CD4-positive, alpha-beta T cell treated with Interleukin-10 for 1 hour (primary cell): ENCODE measurements around the gene GPATCH1.
A peak's percentile ranks its signal among the peaks of the same experiment; 100 is the strongest.
"Not testable (repeated sequence)": the region's sequence is repeated elsewhere in the genome, so short reads cannot be mapped to it uniquely, and the experiment has no call there.

Experiments used
- DNase-seq: peaks from one replicate; pipeline ENCODE4 v3.0.0-alpha.2; 2020

GPATCH1 gene

GRCh38 chr19:33124207-33125098 is 43.5 kb downstream of the GPATCH1 start:
- DNase-seq = no peak

DNA sequence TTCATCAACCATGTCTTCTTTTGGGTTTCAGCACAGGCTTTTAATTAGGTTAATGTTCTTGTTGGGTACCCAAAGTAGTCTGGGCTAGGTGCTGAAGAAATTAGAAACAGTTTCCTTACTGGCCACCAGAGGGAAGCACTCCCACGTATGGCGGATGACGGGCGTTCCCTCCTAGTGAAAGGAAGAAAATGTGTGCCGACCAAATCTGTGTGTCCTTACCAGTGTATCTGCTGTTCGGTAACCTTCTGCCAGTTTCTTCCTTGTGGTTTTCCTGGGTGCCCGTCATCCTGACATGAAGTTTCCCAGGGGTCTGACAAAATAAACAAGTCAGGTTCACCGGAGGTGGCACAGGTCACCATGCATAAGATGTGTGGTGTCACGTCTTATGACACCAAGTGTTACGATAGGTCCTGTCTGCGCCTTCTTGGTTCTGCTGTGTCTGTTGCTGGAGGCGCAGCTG is 45.0 kb downstream of the GPATCH1 start:
- peak; percentile 66 for DNase-seq

- DNase-seq = not testable (repeated sequence)
Measured at GRCh38 chr19:33126712-33127111, 45.7 kb downstream of the GPATCH1 start.

- DNase-seq = no peak
Measured at GRCh38 chr19:33129901-33130300, 48.9 kb downstream of the GPATCH1 start.

- DNase-seq = no peak
Measured at GRCh38 chr19:33130433-33130832, 49.5 kb downstream of the GPATCH1 start.

GRCh38 chr19:33132021-33132420 is 51.0 kb downstream of the GPATCH1 start, which contains the start of gene WDR88:
Gene WDR88 (plus strand): TSS chr19:33132114. CDS start chr19:33132170, 56 bp downstream.
- no peak for DNase-seq

- no peak for DNase-seq
Measured at GRCh38 chr19:33132425-33132824, 51.4 kb downstream of the GPATCH1 start.

DNA sequence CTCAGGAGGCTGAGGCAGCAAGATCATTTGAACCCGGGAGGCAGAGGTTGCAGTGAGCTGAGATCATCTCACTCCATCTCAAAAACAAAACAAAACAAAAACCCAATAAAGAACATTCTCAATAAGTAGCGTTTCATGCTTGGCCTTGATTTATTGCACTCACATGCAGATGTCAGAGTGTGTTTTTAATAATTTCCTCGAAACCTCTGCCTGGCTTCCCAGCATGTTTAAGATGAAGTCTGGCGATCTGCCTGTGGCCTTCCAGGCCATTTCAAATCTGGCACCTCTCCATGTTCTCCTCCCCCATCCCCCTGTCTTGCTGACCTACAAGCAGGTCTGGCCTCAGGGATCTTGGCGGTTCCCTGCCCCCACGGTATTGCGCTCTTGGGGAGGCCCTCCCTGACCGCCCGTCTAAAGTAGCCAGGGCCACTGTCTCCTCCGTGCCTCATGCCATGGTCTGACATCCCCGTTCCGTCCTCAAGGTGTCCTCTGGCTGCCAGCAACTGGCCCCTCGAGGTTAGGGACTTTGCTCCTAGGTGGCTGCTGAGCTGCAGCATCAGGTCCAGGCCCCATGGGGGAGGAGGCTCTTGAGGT is 52.6 kb downstream of the GPATCH1 start:
- no peak for DNase-seq

GRCh38 chr19:33134571-33135041 is 53.6 kb downstream of the GPATCH1 start:
- peak; percentile 54 for DNase-seq

GRCh38 chr19:33139165-33139564 is 58.2 kb downstream of the GPATCH1 start:
- DNase-seq = no peak

- DNase-seq = peak; percentile 76
Measured at GRCh38 chr19:33143897-33144405, 63.0 kb downstream of the GPATCH1 start.

- DNase-seq = no peak
Measured at GRCh38 chr19:33146209-33146608, 65.2 kb downstream of the GPATCH1 start.

DNA sequence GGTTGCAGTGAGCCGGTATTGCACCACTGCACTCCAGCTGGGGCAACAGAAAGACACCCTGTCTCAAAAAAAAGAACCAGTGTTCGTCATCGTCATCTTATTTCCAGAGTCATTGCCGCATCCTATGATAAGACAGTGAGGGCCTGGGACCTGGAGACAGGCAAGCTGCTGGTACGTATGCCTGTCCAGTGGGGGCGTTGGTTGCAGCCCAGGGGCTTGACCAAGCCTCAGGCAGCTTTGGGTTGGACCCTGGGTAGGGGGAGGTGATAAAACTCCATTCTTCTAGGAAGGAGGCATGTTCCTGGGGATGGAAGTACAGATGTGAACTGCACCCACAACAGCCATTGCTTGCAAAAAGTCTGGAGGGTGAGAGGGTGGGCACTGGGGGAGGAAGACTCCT is 66.6 kb downstream of the GPATCH1 start:
- no peak for DNase-seq

GRCh38 chr19:33150852-33151518 is 70.0 kb downstream of the GPATCH1 start:
- no peak for DNase-seq

- DNase-seq = no peak
Measured at GRCh38 chr19:33152176-33152575, 71.2 kb downstream of the GPATCH1 start.

DNA sequence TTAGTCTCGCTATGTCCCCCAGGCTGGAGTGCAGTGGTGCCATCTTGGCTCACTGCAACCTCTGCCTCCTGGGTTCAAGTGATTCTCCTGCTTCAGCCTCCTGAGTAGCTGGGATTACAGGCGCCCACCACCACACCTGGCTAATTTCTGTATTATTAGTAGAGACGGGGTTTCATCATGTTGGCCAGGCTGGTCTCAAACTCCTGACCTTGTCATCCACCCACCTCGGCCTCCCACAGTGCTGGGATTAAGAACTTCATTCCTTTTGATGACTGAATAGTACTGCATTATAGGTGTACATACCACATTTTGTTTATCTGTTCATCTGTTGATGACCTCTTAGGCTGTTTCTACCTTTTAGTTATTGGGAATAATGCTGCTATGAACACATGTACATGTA is 71.6 kb downstream of the GPATCH1 start:
- not testable (repeated sequence) for DNase-seq

GRCh38 chr19:33154313-33154712 is 73.3 kb downstream of the GPATCH1 start:
- DNase-seq = not testable (repeated sequence)

DNA sequence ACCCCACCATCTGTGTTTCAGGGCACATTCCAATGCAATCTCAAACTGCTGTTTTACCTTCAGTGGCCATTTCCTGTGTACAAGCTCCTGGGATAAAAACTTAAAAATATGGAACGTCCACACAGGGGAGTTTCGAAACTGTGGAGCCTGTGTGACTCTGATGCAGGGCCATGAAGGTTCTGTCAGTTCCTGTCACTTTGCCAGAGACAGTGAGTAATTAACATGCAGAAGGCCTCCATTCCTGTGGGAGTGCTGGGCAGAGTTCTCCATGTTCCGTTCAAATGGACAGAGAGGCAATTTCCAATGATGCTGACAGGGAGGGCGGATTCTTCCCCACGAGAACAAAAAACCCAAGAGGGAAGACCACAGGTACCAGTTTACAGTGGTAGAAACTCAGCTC is 75.4 kb downstream of the GPATCH1 start:
- no peak for DNase-seq

DNA sequence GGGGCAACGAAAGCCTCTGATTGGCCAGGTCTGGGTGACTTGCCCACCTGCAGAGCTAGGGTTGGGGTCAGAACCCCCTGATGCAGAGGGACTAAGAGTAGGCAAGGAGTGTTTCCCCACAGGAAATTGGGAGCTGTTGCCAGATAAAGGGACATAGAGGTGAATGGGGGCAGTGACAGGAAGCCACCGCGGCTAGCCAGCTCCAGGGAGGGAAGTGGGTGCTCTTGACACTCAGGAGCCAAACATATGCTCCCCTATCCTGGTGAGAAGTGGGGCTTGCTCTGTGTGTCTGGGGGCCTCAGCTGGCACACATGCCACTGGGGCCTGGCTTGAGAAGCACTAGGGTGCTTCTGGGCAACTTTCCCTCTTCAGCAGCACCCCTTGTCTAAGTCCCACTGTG is 76.9 kb downstream of the GPATCH1 start:
- no peak for DNase-seq

DNA sequence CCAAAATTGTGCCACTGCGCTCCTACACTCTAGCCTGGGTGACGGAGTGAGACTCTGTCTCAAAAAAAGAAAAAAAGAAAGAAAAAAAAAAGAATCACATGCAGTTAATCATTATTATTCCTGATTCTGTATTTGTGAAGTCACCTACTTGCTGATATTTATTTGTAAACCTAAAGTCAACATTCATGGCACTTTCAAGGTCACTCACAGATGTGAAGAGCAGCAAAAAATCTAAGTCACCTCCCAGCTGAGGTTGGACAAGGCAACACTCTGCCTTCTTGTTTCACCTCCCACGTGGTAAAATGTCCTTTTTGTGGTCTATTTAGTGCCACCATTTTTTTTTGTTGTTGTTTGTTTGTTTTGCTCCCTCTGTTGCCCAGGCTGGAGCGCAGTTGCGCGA is 77.4 kb downstream of the GPATCH1 start:
- no peak for DNase-seq

- DNase-seq = no peak
Measured at GRCh38 chr19:33159149-33159548, 78.2 kb downstream of the GPATCH1 start.

GRCh38 chr19:33159893-33160292 is 78.9 kb downstream of the GPATCH1 start:
- no peak for DNase-seq

DNA sequence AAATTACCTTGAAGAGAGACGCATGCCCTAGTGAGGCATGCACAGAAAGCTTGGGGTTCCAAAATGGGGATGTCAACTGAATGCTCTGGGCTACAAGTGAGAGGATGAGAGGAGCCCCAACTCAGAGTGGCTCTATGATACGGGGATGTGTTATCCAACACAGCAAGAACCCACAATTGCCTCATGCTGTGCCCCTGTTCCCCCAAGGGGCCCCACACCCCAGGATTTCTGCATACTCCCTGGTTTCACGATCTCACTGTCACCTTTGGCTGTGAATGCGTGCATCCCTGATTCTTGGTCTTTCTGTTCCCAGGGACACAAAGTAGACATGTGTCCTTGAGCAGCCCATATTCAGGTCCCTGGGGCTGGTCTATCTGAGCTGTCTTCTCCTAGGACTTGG is 80.2 kb downstream of the GPATCH1 start:
- DNase-seq = no peak
